GM20431 (cell line): ENCODE results near the gene PCTP.

Source experiments
- in situ Hi-C: fragments of 300-500 bp; cut with MseI, MboI; formaldehyde crosslinking; loops from one replicate; pipeline ENCODE4 v1.15.0; 2020; ENCODE audit warnings: low sequenced_read_pairs; ENCODE audit not compliant: unreplicated experiment

The PCTP gene

GRCh38 chr17:55723488-55723848, 27.4 kb upstream of the PCTP start:
- in situ Hi-C loops = loop anchor here (25.0 kb wide), 1 partner anchor 186 kb away; no protein-coding TSS in a partner anchor

GRCh38 chr17:55726440-55726839, 24.4 kb upstream of the PCTP start:
- in situ Hi-C loops = no loop called here

- in situ Hi-C loops = no loop called here
Measured at GRCh38 chr17:55727275-55727674, 23.6 kb upstream of the PCTP start.

- in situ Hi-C loops = no loop called here
Measured at GRCh38 chr17:55727920-55728319, 22.9 kb upstream of the PCTP start.

GRCh38 chr17:55728361-55728760, 22.5 kb upstream of the PCTP start:
- in situ Hi-C loops = no loop called here

GRCh38 chr17:55728833-55729232, 22.0 kb upstream of the PCTP start:
- in situ Hi-C loops = no loop called here

GRCh38 chr17:55729484-55729883, 21.4 kb upstream of the PCTP start:
- in situ Hi-C loops = no loop called here

- in situ Hi-C loops = no loop called here
Measured at GRCh38 chr17:55730380-55730779, 20.5 kb upstream of the PCTP start.

- in situ Hi-C loops = no loop called here
Measured at GRCh38 chr17:55730808-55731207, 20.0 kb upstream of the PCTP start.

- in situ Hi-C loops = no loop called here
Measured at GRCh38 chr17:55731586-55732250, 19.1 kb upstream of the PCTP start.

GRCh38 chr17:55734128-55734781, 16.6 kb upstream of the PCTP start:
- in situ Hi-C loops = no loop called here

GRCh38 chr17:55735731-55736405, 15.0 kb upstream of the PCTP start:
- in situ Hi-C loops = no loop called here

GRCh38 chr17:55737976-55738501, 12.8 kb upstream of the PCTP start:
- in situ Hi-C loops = no loop called here

- in situ Hi-C loops = no loop called here
Measured at GRCh38 chr17:55740511-55741355, 10.1 kb upstream of the PCTP start.

GRCh38 chr17:55741356-55741700, 9.5 kb upstream of the PCTP start:
- in situ Hi-C loops = no loop called here

- in situ Hi-C loops = no loop called here
Measured at GRCh38 chr17:55742272-55743102, 8.4 kb upstream of the PCTP start.

- in situ Hi-C loops = no loop called here
Measured at GRCh38 chr17:55743103-55743679, 7.7 kb upstream of the PCTP start.

- in situ Hi-C loops = no loop called here
Measured at GRCh38 chr17:55745258-55745657, 5.6 kb upstream of the PCTP start.

GRCh38 chr17:55746466-55746865, 4.4 kb upstream of the PCTP start:
- in situ Hi-C loops = no loop called here
